Mesodermal cell (in vitro differentiated cells): ENCODE results near the gene CBLL1. TPM values are rescaled to one million over a fixed set of nuclear protein-coding genes. Genes with fewer than 3 reads are reported as not detected.

Experiments
- H3K27ac ChIP-seq: 2 replicates; pipeline ENCODE4 v1.7.0; 2013; ENCODE audit warnings: mild to moderate bottlenecking, low read depth, low read length, moderate library complexity; ENCODE audit not compliant: severe bottlenecking
- H3K36me3 ChIP-seq: 2 replicates; pipeline ENCODE4 v1.7.1; 2013; ENCODE audit warnings: mild to moderate bottlenecking, low read length, moderate library complexity; ENCODE audit not compliant: control insufficient read depth, insufficient read depth
- H3K4me1 ChIP-seq: one replicate; pipeline ENCODE4 v1.7.1; 2013; ENCODE audit warnings: mild to moderate bottlenecking, low read length; ENCODE audit not compliant: insufficient read depth, control insufficient read depth, poor library complexity, severe bottlenecking
- H3K4me3 ChIP-seq: 2 replicates; pipeline ENCODE4 v1.7.0; 2013; ENCODE audit warnings: low read length, control low read depth, mild to moderate bottlenecking; ENCODE audit not compliant: insufficient read depth, poor library complexity, severe bottlenecking; ENCODE audit errors: extremely low read depth
- H3K9me3 ChIP-seq: 2 replicates; pipeline ENCODE4 v1.7.1; 2013; ENCODE audit warnings: mild to moderate bottlenecking, low read length, moderate library complexity; ENCODE audit not compliant: control insufficient read depth
- WGBS, 2 experiments: methylation state at CpG; one replicate each; pipeline ENCODE4 v1.1.5; 2013; ENCODE audit warnings: missing lambda C conversion rate in 2 of 2; ENCODE audit not compliant: insufficient coverage in 2 of 2; 5-methylcytosine and 5-hydroxymethylcytosine counted together
- polyA plus RNA-seq, 2 experiments: library from polyadenylated mRNA; stranded (reverse); fragments of 50-300 nt; gene quantifications; one replicate each; pipeline ENCODE4 v1.2.3, GENCODE V29; 2013

CBLL1 gene, protein sequence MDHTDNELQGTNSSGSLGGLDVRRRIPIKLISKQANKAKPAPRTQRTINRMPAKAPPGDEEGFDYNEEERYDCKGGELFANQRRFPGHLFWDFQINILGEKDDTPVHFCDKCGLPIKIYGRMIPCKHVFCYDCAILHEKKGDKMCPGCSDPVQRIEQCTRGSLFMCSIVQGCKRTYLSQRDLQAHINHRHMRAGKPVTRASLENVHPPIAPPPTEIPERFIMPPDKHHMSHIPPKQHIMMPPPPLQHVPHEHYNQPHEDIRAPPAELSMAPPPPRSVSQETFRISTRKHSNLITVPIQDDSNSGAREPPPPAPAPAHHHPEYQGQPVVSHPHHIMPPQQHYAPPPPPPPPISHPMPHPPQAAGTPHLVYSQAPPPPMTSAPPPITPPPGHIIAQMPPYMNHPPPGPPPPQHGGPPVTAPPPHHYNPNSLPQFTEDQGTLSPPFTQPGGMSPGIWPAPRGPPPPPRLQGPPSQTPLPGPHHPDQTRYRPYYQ
- 35.4 TPM for polyA plus RNA-seq (2013, experiment 1 of 2)
- polyA plus RNA-seq (2013, experiment 2 of 2): 30.5 TPM

DNA sequence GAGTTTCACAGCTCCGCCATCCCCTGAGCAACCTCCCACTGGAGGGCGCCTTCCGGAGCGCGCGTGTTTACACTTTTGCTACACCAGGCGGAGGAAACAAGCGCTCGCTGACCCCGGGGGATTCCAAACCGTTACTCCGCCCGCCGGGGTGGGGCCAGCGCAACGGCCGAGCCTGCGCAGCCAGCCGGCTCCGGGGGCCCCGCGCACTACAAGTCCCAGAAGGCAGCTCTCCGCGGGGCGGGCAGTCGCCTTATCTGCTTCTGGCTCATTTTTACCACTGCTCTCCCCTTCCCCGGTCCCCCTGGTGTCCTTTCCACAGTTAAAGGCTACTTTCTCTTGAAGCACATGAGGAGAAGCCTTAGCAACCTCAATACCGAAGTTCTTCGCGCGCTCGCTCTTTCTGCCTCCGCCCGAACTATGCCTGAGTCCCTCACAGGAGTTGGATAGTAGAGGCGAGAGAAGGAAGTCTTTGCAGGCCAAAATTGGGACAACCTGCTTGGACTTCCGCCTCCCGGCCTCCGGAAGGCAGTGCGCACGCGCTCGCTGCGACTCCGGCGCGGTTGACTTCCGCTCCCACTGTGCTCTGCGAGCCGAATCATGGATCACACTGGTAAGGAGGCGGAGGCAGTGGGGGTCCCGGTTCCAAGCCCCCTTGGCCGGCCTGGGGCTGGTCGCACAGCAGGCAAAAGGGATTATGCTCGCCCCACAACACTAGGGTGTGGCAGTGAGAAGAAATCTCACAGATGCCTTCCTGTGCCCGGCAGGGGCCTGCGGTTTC lies at the start of gene CBLL1:
Gene CBLL1 (plus strand): TSS at position 576 of the 778 bp plus-strand sequence. CDS start 22 bp downstream, at position 598.
- H3K36me3 ChIP-seq: peaks cover 7% of the 10 kb centered on the region
- WGBS, 2 experiments: 0 to 1% methylated on average over 39 to 52 of the region's 56 CpGs

DNA sequence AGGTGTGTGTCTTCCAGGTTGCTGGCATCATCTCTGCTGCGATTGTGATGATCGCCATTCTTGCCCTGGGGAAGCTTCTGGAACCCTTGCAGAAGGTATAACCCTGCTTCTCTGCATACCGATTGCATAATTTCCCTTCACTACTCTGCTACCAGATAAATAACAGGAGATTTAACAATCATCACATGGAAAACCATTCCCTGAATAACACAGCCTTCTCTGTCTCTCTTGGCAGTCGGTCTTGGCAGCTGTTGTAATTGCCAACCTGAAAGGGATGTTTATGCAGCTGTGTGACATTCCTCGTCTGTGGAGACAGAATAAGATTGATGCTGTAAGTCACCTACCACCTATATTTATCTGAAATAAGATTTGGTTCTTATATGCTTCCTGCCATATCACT lies 49.6 kb upstream of the CBLL1 start:
- Histone ChIP-seq H3K27ac (no peak overlapping the region), H3K36me3 (no peaks in the 10 kb centered on the region), H3K4me1 (no peaks in the 10 kb centered on the region), H3K9me3 (no peaks in the 10 kb centered on the region), H3K4me3 (no peak overlapping the region)
- 83 to 93% methylated on average over 2 to 3 of the region's 5 CpGs for WGBS, 2 experiments

More for the DNA sequence above, at the start of gene CBLL1:
- Histone ChIP-seq H3K4me1 (peaks cover 11% of the 10 kb centered on the region), H3K4me3 (peak within 1 kb of the TSS; percentile 95), H3K9me3 (no peaks in the 10 kb centered on the region), H3K27ac (peak within 1 kb of the TSS; percentile 97)

GRCh38 chr7:107696330-107696946 lies 47.5 kb upstream of the CBLL1 start:
- H3K4me3 ChIP-seq: no peak overlapping the region
- 73 to 96% methylated on average over 2 of the region's 4 CpGs for WGBS, 2 experiments

DNA sequence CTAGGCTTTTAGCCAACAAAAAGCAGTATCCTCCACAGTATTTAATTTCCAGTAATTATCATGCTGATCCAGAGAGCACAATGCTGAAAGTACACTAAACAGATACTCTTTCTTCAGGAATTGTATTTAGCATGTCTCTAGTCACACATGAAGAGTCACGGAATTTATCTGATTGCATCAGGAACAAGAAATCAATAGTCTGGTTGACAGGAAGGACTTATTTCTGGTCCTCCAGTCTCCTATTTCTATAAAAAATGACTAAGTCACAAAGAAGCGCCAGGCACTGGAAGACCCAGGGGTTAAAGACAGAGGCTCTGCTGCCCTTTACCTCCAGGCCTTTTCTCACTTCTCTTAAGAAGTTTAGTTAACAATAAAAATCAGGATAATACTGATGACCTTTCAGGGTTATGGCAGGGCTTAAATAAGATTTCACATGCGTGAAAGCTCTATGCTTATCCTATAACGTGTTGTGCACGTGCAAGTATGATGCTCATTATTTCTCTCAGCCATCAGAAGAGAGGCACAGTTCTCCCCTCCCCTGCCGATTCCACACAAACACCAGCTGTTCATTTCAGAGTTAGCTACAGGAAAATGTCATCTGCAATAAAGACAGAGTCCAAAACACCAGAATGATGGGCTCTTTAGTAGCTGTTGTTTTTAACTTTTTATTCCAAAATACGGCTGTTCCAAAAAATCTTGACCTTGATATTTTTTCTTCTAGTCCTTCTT lies 46.5 kb upstream of the CBLL1 start:
- WGBS, 2 experiments: 98 to 100% methylated on average over 4 to 5 of the region's 7 CpGs

More at GRCh38 chr7:107696330-107696946, 47.5 kb upstream of the CBLL1 start:
- Histone ChIP-seq H3K4me1 (no peaks in the 10 kb centered on the region), H3K27ac (no peak overlapping the region), H3K9me3 (no peaks in the 10 kb centered on the region), H3K36me3 (no peaks in the 10 kb centered on the region)

GRCh38 chr7:107700570-107700969 lies 43.4 kb upstream of the CBLL1 start:
- H3K36me3 ChIP-seq: no peaks in the 10 kb centered on the region
- H3K4me1 ChIP-seq: no peaks in the 10 kb centered on the region
- no peaks in the 10 kb centered on the region for H3K9me3 ChIP-seq
- H3K27ac ChIP-seq: no peak overlapping the region
- H3K4me3 ChIP-seq: no peak overlapping the region

More for the DNA sequence above, 46.5 kb upstream of the CBLL1 start:
- Histone ChIP-seq H3K36me3 (no peaks in the 10 kb centered on the region), H3K9me3 (no peaks in the 10 kb centered on the region), H3K4me1 (no peaks in the 10 kb centered on the region), H3K4me3 (no peak overlapping the region), H3K27ac (no peak overlapping the region)

DNA sequence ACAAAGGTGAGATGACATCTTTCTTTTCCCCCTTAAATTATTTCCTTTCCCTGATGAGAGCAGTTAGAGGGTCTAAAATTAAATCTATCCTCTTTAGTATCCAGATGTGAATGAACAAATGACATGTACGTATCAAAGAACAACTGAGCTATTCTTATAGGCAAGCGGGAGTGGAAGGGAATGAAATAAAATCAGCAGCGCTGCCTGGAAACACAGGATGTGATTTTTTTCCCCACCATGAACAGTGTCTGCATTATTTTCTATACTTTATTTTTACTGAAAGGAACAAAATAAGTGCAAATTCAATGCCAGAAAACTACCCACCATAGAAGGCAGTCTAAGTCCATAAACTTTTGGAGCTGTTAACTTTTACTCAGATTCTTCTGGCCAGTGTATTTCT lies 42.8 kb upstream of the CBLL1 start:
- Histone ChIP-seq H3K36me3 (no peaks in the 10 kb centered on the region), H3K4me3 (no peak overlapping the region), H3K4me1 (no peaks in the 10 kb centered on the region), H3K27ac (no peak overlapping the region), H3K9me3 (no peaks in the 10 kb centered on the region)
- WGBS, 2 experiments: 90 to 100% methylated on average over 2 of the region's 3 CpGs

- no peaks in the 10 kb centered on the region for H3K9me3 ChIP-seq
- H3K4me3 ChIP-seq: no peak overlapping the region
- no peak overlapping the region for H3K27ac ChIP-seq
- no peaks in the 10 kb centered on the region for H3K36me3 ChIP-seq
- no peaks in the 10 kb centered on the region for H3K4me1 ChIP-seq
These were observed 40.7 kb upstream of the CBLL1 start for GRCh38 chr7:107703219-107703618.

GRCh38 chr7:107703872-107704271 lies 40.1 kb upstream of the CBLL1 start:
- no peaks in the 10 kb centered on the region for H3K4me1 ChIP-seq
- no peak overlapping the region for H3K4me3 ChIP-seq
- no peaks in the 10 kb centered on the region for H3K9me3 ChIP-seq
- no peaks in the 10 kb centered on the region for H3K36me3 ChIP-seq
- WGBS, 2 experiments: 84 to 92% methylated on average over 3 of the region's 3 CpGs
- no peak overlapping the region for H3K27ac ChIP-seq

DNA sequence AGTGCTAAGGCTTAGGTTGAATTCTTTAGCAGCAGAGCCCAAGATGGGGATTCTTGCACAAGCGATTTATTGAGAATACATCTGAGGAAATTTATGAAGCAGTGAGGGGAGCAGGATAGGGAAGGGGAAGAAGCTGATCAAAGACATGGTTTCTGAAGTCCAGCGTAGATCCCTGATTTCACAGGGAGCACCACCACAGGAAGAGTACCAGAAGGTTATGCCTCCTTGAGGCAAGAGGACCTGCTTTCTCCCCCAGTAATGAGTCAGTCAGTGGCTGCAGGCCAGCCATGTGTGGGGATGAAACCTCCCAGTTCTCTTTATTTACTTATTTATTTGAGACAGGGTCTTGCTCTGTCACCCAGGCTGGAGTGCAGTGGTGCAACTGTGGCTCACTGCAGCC lies 35.0 kb upstream of the CBLL1 start:
- WGBS, 2 experiments: 100% methylated on average over 2 of the region's 2 CpGs
- H3K4me1 ChIP-seq: no peaks in the 10 kb centered on the region
- no peaks in the 10 kb centered on the region for H3K9me3 ChIP-seq
- no peaks in the 10 kb centered on the region for H3K36me3 ChIP-seq
- H3K27ac ChIP-seq: no peak overlapping the region
- H3K4me3 ChIP-seq: no peak overlapping the region

DNA sequence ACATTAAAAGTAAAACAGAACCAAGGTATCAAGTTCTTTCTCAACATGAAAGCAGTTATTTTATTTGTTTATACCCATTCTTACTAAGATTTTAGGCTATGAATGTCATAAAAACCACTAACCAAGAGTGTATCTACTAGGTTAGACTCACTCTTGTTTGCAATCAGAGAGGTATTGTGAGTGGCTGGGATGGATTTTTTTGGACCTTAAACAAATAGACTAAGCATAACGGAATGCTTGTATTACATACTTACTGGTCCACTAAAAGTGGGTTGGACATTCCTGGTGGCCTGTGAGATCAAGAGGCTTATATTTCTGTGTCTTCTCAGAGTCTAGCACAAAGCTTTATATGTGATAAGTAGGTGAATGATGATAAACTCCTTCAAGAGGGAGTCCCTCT lies 32.6 kb upstream of the CBLL1 start:
- Histone ChIP-seq H3K4me1 (no peaks in the 10 kb centered on the region), H3K9me3 (no peaks in the 10 kb centered on the region), H3K36me3 (no peaks in the 10 kb centered on the region), H3K4me3 (no peak overlapping the region), H3K27ac (no peak overlapping the region)
- WGBS, 2 experiments: 83% methylated on average over 1 of the region's 1 CpG; no CpG with 5 or more reads in 1 of the 2 experiments
